SK-N-SH (cell line): Measurements from ENCODE around the gene TPCN2. TPM values are rescaled to one million over a fixed set of nuclear protein-coding genes. Genes with fewer than 3 reads are reported as not detected.

Experiments used
- CTCF ChIA-PET: fragments of 300-600, 350-600 bp; formaldehyde crosslinking; extraction: SDS; loops from one replicate; lab custom pipeline; 2021; lab: Yijun Ruan, JAX
- POLR2A ChIA-PET: fragments of 350-600 bp; sonication (Branson Sonifier 250); formaldehyde crosslinking; extraction: SDS; loops from one replicate; lab custom pipeline; 2020; ENCODE audit warnings: antibody characterized with exemption, inconsistent platforms; lab: Yijun Ruan, JAX
- DNase-seq: peaks from one replicate; pipeline ENCODE4 v3.0.0; 2012
- H2AFZ ChIP-seq: fragments of 200-600 bp; sonication (generic); 2 replicates; pipeline ENCODE4 v1.8.1; 2016; ENCODE audit warnings: antibody characterized with exemption, mild to moderate bottlenecking, low read depth
- H3F3A ChIP-seq: fragments of 200-600 bp; sonication (generic); replicated peaks from 2 replicates; pipeline ENCODE3; 2016; ENCODE audit warnings: antibody characterized with exemption, mild to moderate bottlenecking; ENCODE audit not compliant: insufficient read depth
- H3K27ac ChIP-seq, 2 experiments: fragments of 200-500 bp in 1 of 2; fragments of 200-600 bp in 1 of 2; sonication (Bioruptor generic) in 1 of 2; sonication (generic), shearing (Covaris generic) in 1 of 2; 2 replicates each; pipeline versions ENCODE4 v1.5.1 to v1.6.1; 2014 to 2016; ENCODE audit warnings: low read depth in 2 of 2, inconsistent platforms in 1 of 2, low read length in 1 of 2, mild to moderate bottlenecking in 1 of 2, mixed read lengths in 1 of 2
- H3K27me3 ChIP-seq: fragments of 200-600 bp; sonication (generic), shearing (Covaris generic); 2 replicates; pipeline ENCODE4 v1.6.1; 2016; ENCODE audit warnings: mixed run types; ENCODE audit not compliant: insufficient read depth
- H3K36me3 ChIP-seq, 2 experiments: fragments of 200-500 bp in 1 of 2; fragments of 200-600 bp in 1 of 2; sonication (Bioruptor generic) in 1 of 2; sonication (generic) in 1 of 2; replicated peaks in 1 of 2; 2 replicates each; pipeline versions ENCODE3 to v1.5.1; 2014 to 2016; ENCODE audit warnings: low read length in 1 of 2, mild to moderate bottlenecking in 1 of 2; ENCODE audit not compliant: insufficient read depth in 2 of 2, control insufficient read depth in 1 of 2
- H3K4me1 ChIP-seq, 2 experiments: fragments of 200-500 bp in 1 of 2; fragments of 200-600 bp in 1 of 2; sonication (Bioruptor generic) in 1 of 2; sonication (generic), shearing (Covaris generic) in 1 of 2; 2 replicates each; pipeline versions ENCODE4 v1.5.1 to v1.6.1; 2014 to 2016; ENCODE audit warnings: low read depth in 1 of 2, low read length in 1 of 2, mixed run types in 1 of 2; ENCODE audit not compliant: insufficient read depth in 2 of 2, control insufficient read depth in 1 of 2
- H3K4me2 ChIP-seq: fragments of 200-600 bp; sonication (generic), shearing (Covaris generic); 2 replicates; pipeline ENCODE4 v1.6.1; 2017; ENCODE audit warnings: mixed run types
- H3K4me3 ChIP-seq, 2 experiments: fragments of 200-500 bp in 1 of 2; fragments of 200-600 bp in 1 of 2; sonication (Bioruptor generic) in 1 of 2; sonication (generic), shearing (Covaris generic) in 1 of 2; 2 replicates each; pipeline versions ENCODE4 v1.5.1 to v1.8.1; 2014 to 2016; ENCODE audit warnings: low read depth in 2 of 2, inconsistent platforms in 1 of 2, low read length in 1 of 2, mild to moderate bottlenecking in 1 of 2, mixed read lengths in 1 of 2, moderate library complexity in 1 of 2
- H3K79me2 ChIP-seq: fragments of 200-600 bp; sonication (generic); 2 replicates; pipeline ENCODE4 v1.8.1; 2017; ENCODE audit warnings: mild to moderate bottlenecking; ENCODE audit not compliant: insufficient read depth
- H3K9ac ChIP-seq: fragments of 200-600 bp; sonication (generic); 2 replicates; pipeline ENCODE4 v1.6.1; 2017; ENCODE audit warnings: mixed run types
- H3K9me2 ChIP-seq: fragments of 200-600 bp; sonication (generic); 2 replicates; pipeline ENCODE4 v1.6.1; 2017; ENCODE audit warnings: mixed run types
- H3K9me3 ChIP-seq: fragments of 200-600 bp; sonication (generic); 2 replicates; pipeline ENCODE4 v1.6.1; 2017; ENCODE audit warnings: mixed run types, mild to moderate bottlenecking, moderate library complexity
- H4K20me1 ChIP-seq: fragments of 200-600 bp; sonication (generic); 2 replicates; pipeline ENCODE4 v1.6.1; 2017; ENCODE audit warnings: mild to moderate bottlenecking, mixed run types; ENCODE audit not compliant: insufficient read depth
- CHD2 ChIP-seq: fragments of 150-350 bp; IDR thresholded peaks from 2 replicates; pipeline ENCODE4 v1.6.1; 2018; ENCODE audit warnings: low read length; ENCODE audit not compliant: partially characterized antibody
- ELF1 ChIP-seq: IDR thresholded peaks from 2 replicates; pipeline ENCODE4 v1.4.0; 2012
- IRF3 ChIP-seq: fragments of 150-350 bp; IDR thresholded peaks from 2 replicates; pipeline ENCODE4 v1.6.1; 2016; ENCODE audit warnings: mild to moderate bottlenecking, low read depth, low read length
- JUND ChIP-seq: IDR thresholded peaks from 2 replicates; pipeline ENCODE4 v1.4.0; 2012
- MAX ChIP-seq: IDR thresholded peaks from 2 replicates; pipeline ENCODE4 v1.4.0; 2012; ENCODE audit warnings: low read depth
- MEF2A ChIP-seq: IDR thresholded peaks from 2 replicates; pipeline ENCODE4 v1.4.0; 2012; ENCODE audit warnings: low read depth, borderline replicate concordance
- NRF1 ChIP-seq: IDR thresholded peaks from 2 replicates; pipeline ENCODE4 v1.6.1; 2012; ENCODE audit warnings: low read depth, mild to moderate bottlenecking, low read length
- POLR2AphosphoS5 ChIP-seq: IDR thresholded peaks from 2 replicates; pipeline ENCODE4 v1.6.1; 2012; ENCODE audit warnings: low read depth, low read length
- RAD21 ChIP-seq: IDR thresholded peaks from 2 replicates; pipeline ENCODE4 v1.6.1; 2012; ENCODE audit warnings: mild to moderate bottlenecking, low read length
- RFX5 ChIP-seq: IDR thresholded peaks from 2 replicates; pipeline ENCODE4 v1.6.1; 2012; ENCODE audit warnings: mild to moderate bottlenecking, improper control_type of control experiment, low read length
- SIN3A ChIP-seq: IDR thresholded peaks from 2 replicates; pipeline ENCODE4 v1.6.1; 2012; ENCODE audit warnings: low read depth, mild to moderate bottlenecking, low read length, moderate library complexity, borderline replicate concordance
- USF2 ChIP-seq: fragments of 150-350 bp; IDR thresholded peaks from 2 replicates; pipeline ENCODE4 v1.6.1; 2017; ENCODE audit warnings: antibody characterized with exemption, low read length, low read depth, borderline replicate concordance
- YY1 ChIP-seq: IDR thresholded peaks from 2 replicates; pipeline ENCODE4 v1.4.0; 2012; ENCODE audit warnings: low read depth, mild to moderate bottlenecking
- ZBTB33 ChIP-seq: IDR thresholded peaks from 2 replicates; pipeline ENCODE4 v1.4.0; 2012; ENCODE audit warnings: low read depth, borderline replicate concordance
- WGBS: methylation state at CpG from one replicate; pipeline ENCODE4 v1.1.6; 2017; ENCODE audit warnings: low lambda C conversion rate; 5-methylcytosine and 5-hydroxymethylcytosine counted together
- polyA plus RNA-seq, 3 experiments: library from polyadenylated mRNA; depleted of rRNA; stranded (reverse); fragments of >200 nt; gene quantifications; 2 replicates each; pipeline ENCODE4 v1.2.3, GENCODE V29; 2012

Gene TPCN2
- polyA plus RNA-seq, 1 of the 3 experiments (the other 2 are of a cell fraction), result 8.7 TPM

DNA sequence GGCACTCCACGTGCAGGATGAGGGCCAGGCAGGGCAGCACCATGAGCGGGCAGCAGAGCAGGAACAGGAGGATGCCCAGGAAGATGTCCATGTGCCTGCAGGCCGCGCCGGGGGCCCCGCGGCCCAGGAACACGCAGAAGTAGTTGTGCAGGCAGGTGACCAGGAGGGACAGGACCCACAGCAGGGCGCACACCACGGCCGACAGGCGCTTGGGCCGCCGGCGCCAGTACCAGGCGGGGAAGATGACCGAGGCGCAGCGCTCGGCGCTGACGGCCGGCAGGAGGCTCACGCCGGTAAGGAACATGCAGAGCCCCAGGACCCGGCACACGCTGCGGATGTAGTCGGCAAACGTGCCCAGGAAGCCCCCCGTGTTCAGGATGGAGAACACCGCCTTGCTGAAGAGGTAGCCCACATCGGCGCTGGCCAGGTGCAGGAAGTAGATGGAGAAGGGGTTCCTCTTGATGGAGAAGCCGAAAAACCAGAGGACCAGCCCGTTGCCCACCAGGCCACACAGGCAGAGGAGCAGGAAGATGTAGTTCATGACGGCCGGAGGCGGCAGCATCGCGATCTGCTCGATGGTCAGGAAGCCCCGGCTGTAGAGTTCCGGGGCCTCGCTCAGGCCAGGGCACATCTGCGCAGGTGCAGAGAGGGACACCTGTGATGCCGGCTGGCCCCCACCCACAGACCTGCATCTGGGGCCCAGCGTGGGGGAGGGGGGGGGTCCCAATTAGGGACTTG, 42.9 kb upstream of the TPCN2 start:
- POLR2A ChIA-PET, result no interaction called here
- DNase-seq, result no peak
- H3K36me3 ChIP-seq, result no peaks in the 10 kb centered on the region
- WGBS, result 94% methylated on average over 26 of the region's 48 CpGs
- peaks cover 23 to 38% of the 10 kb centered on the region in 2 experiments; a peak in 3 of 4 replicates for H3K4me1 ChIP-seq
- H3K79me2 ChIP-seq, result no peaks in the 10 kb centered on the region
- no peak overlapping the region for H3K9ac ChIP-seq
- no peaks in the 10 kb centered on the region for H3K27me3 ChIP-seq
- H3F3A ChIP-seq, result no peaks in the 10 kb centered on the region
- H3K4me2 ChIP-seq, result no peak overlapping the region
- H4K20me1 ChIP-seq, result no peaks in the 10 kb centered on the region
- no peaks in the 10 kb centered on the region for H3K9me2 ChIP-seq
- H3K27ac ChIP-seq, result no peak overlapping the region
- H3K9me3 ChIP-seq, result no peaks in the 10 kb centered on the region
- TF ChIP-seq POLR2AphosphoS5, result no peak
- no peak for TF ChIP-seq YY1
- TF ChIP-seq ELF1, result no peak
- no peak for TF ChIP-seq USF2
- TF ChIP-seq IRF3, result no peak
- TF ChIP-seq RFX5, result no peak
- no peak for TF ChIP-seq SIN3A
- TF ChIP-seq ZBTB33, result no peak
- no peak for TF ChIP-seq JUND
- no peak for TF ChIP-seq MAX
- TF ChIP-seq NRF1, result no peak
- TF ChIP-seq RAD21, result no peak
- no peak for TF ChIP-seq CHD2
- TF ChIP-seq MEF2A, result no peak
- CTCF ChIA-PET, result no interaction called here
- no peak overlapping the region for H3K4me3 ChIP-seq
- H2AFZ ChIP-seq, result no peak overlapping the region
